ENCODE data around the gene PKD2. TPM values are rescaled to one million over a fixed set of nuclear protein-coding genes. Genes with fewer than 3 reads are reported as not detected.
A peak's percentile ranks its signal among the peaks of the same experiment; 100 is the strongest.

Gene PKD2
- total and polyA plus RNA-seq, 12 donors = 6.5 to 21.5 (median 14.4) TPM

DNA sequence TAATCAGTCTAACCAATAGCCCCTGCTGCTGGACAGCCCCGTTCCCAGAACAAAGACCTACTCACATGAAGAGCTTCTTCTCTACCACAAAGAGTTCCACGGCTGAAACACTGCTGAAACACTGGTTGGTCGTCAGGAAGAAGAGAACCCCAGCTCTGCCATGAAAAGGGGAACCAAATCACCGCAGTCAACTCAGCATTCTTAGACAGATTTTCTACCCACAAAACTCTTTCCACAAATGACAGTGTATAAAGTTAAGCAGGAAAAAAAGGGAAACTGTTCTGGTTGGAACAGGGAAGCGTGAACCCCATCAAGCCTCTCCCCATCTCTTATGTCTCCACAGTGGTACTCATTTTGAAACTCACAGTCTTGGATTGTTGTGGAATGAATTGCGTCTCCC is 93.7 kb downstream of the PKD2 start:
- ATAC-seq (peak in 6 of 8 donors; percentile 46 to 68 (median 58)), DNase-seq (peak in 1 of 2 donors; percentile 6)
- Histone ChIP-seq H3K27me3 (no peaks in the 10 kb centered on the region), H3K27ac (no peak overlapping the region), H3K4me1 (no peaks in the 10 kb centered on the region), H3K4me3 (no peak overlapping the region), H3K9me3 (no peaks in the 10 kb centered on the region), H3K36me3 (peaks cover 0 to 14% (median 0%) of the 10 kb centered on the region in 9 donors)
- 89 to 92% methylated on average over 6 of the region's 6 CpGs for WGBS, 2 donors
- TF ChIP-seq, protein P1, sequence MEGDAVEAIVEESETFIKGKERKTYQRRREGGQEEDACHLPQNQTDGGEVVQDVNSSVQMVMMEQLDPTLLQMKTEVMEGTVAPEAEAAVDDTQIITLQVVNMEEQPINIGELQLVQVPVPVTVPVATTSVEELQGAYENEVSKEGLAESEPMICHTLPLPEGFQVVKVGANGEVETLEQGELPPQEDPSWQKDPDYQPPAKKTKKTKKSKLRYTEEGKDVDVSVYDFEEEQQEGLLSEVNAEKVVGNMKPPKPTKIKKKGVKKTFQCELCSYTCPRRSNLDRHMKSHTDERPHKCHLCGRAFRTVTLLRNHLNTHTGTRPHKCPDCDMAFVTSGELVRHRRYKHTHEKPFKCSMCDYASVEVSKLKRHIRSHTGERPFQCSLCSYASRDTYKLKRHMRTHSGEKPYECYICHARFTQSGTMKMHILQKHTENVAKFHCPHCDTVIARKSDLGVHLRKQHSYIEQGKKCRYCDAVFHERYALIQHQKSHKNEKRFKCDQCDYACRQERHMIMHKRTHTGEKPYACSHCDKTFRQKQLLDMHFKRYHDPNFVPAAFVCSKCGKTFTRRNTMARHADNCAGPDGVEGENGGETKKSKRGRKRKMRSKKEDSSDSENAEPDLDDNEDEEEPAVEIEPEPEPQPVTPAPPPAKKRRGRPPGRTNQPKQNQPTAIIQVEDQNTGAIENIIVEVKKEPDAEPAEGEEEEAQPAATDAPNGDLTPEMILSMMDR (IDR thresholded peaks at IDR 0.05) = no peak
- intact Hi-C loops (cut with DNase I) = no loop called here

DNA sequence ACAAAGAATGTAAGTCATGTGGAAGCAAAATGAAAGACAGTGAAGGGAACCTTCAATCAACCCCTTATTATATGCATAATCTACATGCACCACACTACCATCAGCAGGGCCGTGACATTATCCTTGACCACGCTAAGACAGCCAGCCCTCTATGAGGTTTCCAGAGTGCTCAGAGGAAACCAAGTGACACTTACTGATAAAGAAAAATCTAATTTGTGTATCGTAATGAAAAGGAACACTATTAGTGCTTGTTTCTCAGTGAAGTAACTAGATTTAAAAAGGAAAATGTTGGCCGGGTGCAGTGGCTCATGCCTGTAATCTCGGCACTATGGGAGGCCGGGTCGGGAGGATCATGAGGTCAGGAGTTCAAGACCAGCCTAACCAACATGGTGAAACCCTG is 94.6 kb downstream of the PKD2 start:
- Histone ChIP-seq H3K27me3 (no peaks in the 10 kb centered on the region), H3K9me3 (no peaks in the 10 kb centered on the region), H3K4me3 (no peak overlapping the region), H3K4me1 (peaks cover 0 to 2% (median 0%) of the 10 kb centered on the region in 9 donors), H3K27ac (no peak overlapping the region), H3K36me3 (peaks cover 0 to 10% (median 0%) of the 10 kb centered on the region in 9 donors)
- 86 to 92% methylated on average over 7 of the region's 7 CpGs for WGBS, 2 donors
- intact Hi-C loops (cut with DNase I) = no loop called here
- ATAC-seq = no peak
- TF ChIP-seq, protein P1 (IDR thresholded peaks at IDR 0.05) = no peak
- no peak for DNase-seq

DNA sequence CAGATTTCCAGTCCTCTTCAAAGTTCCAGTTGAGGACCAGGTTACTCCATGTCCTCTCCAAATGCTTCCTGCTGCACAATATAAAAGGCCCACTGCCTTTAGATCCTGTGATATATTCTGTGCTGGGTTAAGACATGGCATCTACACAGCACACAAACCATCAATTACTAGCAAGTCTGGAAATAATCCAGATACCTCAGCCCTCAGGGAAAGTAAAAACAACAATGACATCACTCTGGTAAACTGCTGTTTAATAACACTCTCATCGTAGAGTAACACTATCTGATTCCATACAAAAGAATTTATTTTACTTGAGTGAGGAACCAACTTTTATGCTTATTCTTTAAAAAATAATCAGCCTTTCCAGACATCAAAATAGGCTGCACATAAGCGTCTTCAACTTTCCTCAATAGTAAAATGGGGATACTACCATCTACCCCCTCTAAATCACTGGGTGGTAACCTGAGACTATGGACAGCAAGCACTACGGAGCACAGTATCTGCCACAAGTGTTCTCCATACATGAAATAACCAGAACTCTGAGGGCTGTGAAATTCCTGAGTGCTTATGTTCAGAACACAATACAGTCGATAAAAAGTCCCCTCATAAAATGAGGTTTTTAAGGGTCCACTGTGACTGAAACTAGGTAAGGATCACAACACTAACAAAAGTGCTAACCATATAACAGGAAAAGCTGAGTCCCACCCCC is 97.6 kb downstream of the PKD2 start:
- TF ChIP-seq, protein P1 (IDR thresholded peaks at IDR 0.05) = no peak
- no peaks in the 10 kb centered on the region for H3K9me3 ChIP-seq

DNA sequence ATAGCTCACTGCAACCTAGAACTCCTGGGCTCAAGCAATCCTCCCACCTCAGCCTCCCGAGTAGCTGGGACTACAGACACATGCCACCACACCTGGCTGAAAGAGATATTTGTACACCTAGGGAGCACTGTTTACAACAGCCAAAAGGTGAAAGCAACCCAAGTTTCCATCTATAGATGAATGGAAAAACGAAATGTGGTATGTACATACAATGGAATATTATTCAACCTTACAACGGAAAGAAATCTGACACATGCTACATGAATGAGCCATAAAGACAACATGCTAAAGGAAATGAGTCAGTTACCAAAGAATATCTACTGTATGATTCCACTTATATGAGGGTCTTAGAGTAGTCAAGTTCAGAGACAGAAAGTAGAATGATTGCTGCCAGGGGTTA is 98.8 kb downstream of the PKD2 start:
- ATAC-seq = no peak

More for the DNA sequence above, 97.6 kb downstream of the PKD2 start:
- Histone ChIP-seq H3K36me3 (no peaks in the 10 kb centered on the region), H3K4me1 (peaks cover 0 to 17% (median 8%) of the 10 kb centered on the region in 9 donors), H3K4me3 (no peak overlapping the region), H3K27ac (no peak overlapping the region), H3K27me3 (no peaks in the 10 kb centered on the region)
- 75 to 77% methylated on average over 4 of the region's 4 CpGs for WGBS, 2 donors
- no peak for ATAC-seq
- intact Hi-C loops (cut with DNase I) = no loop called here
- DNase-seq = no peak

More for the DNA sequence above, 98.8 kb downstream of the PKD2 start:
- peaks cover 0 to 17% (median 8%) of the 10 kb centered on the region in 9 donors for H3K4me1 ChIP-seq
- H3K9me3 ChIP-seq = no peaks in the 10 kb centered on the region
- no peak overlapping the region for H3K27ac ChIP-seq
- H3K4me3 ChIP-seq = no peak overlapping the region
- intact Hi-C loops (cut with DNase I) = no loop called here
- no peaks in the 10 kb centered on the region for H3K27me3 ChIP-seq
- H3K36me3 ChIP-seq = no peaks in the 10 kb centered on the region
- TF ChIP-seq, protein P1 (IDR thresholded peaks at IDR 0.05) = no peak
- 94 to 95% methylated on average over 3 of the region's 3 CpGs for WGBS, 2 donors
- no peak for DNase-seq
